Colonic mucosa (tissue), 4 donors: ENCODE measurements around the gene C3orf85. TPM values are rescaled to one million over a fixed set of nuclear protein-coding genes. Genes with fewer than 3 reads are reported as not detected.

Experiments
- DNase-seq: peaks from one replicate; pipeline ENCODE4 v3.0.0-alpha.2; 2020
- H3K27ac ChIP-seq: fragments of 200-600 bp; one replicate; pipeline ENCODE4 v1.8.0; 2021
- H3K27me3 ChIP-seq: fragments of 200-600 bp; one replicate; pipeline ENCODE4 v1.8.0; 2021
- H3K36me3 ChIP-seq: fragments of 200-600 bp; one replicate; pipeline ENCODE4 v1.8.0; 2021
- H3K4me1 ChIP-seq: fragments of 200-600 bp; one replicate; pipeline ENCODE4 v1.8.0; 2021; ENCODE audit warnings: mild to moderate bottlenecking
- H3K4me3 ChIP-seq: fragments of 200-600 bp; one replicate; pipeline ENCODE4 v1.8.0; 2021
- H3K9ac ChIP-seq, 2 donors: one replicate each; pipeline ENCODE4 v1.7.0; 2013; ENCODE audit warnings: control low read depth in 2 of 2, low read depth in 2 of 2, low read length in 2 of 2
- H3K9me3 ChIP-seq: fragments of 200-600 bp; one replicate; pipeline ENCODE4 v1.8.0; 2021
- CTCF ChIP-seq: fragments of 200-600 bp; IDR thresholded peaks from one replicate; pipeline ENCODE4 v1.8.0; 2022; ENCODE audit warnings: antibody characterized with exemption, mild to moderate bottlenecking
- intact Hi-C: fragments of 100-400 bp; cut with DNase I; formaldehyde crosslinking; loops from one replicate; pipeline ENCODE4 v1.14.1; 2022
- total RNA-seq, 2 donors: library from RNA; stranded (reverse); fragmentation: NEBNext Ultra II Directional in 1 of 2; extraction: Animal tissue kit (Norgen Biotek cat#: 25700) in 1 of 2; gene quantifications; one replicate each; pipeline ENCODE4 v1.2.1, GENCODE V29; 2021
- donor health status: healthy.
- donor health status: DM: no; HTN: no; CAD: no.
- donor health status: DM: no; HTN: no; CAD: no.

Gene C3orf85
- total RNA-seq, 2 donors from 2014 or later, result 10.5 to 18.8 TPM

- Histone ChIP-seq H3K27ac (no peak overlapping the region), H3K9ac (no peak overlapping the region), H3K4me3 (no peak overlapping the region), H3K4me1 (no peaks in the 10 kb centered on the region), H3K36me3 (no peaks in the 10 kb centered on the region), H3K9me3 (no peaks in the 10 kb centered on the region), H3K27me3 (no peaks in the 10 kb centered on the region)
- intact Hi-C loops, result no loop called here
- DNase-seq, result no peak
- no peak for TF ChIP-seq CTCF
Measured at GRCh38 chr3:109149078-109149477, 12.6 kb downstream of the C3orf85 start.

GRCh38 chr3:109152320-109152719 lies 15.8 kb downstream of the C3orf85 start:
- Histone ChIP-seq H3K27ac (peak overlapping the region; percentile 46), H3K9ac (no peak overlapping the region), H3K4me3 (no peak overlapping the region), H3K4me1 (no peaks in the 10 kb centered on the region), H3K9me3 (no peaks in the 10 kb centered on the region), H3K36me3 (no peaks in the 10 kb centered on the region), H3K27me3 (no peaks in the 10 kb centered on the region)
- intact Hi-C loops, result no loop called here
- peak; percentile 39 for DNase-seq
- no peak for TF ChIP-seq CTCF

- H3K4me3 ChIP-seq, result no peak overlapping the region
- no peak overlapping the region for H3K9ac ChIP-seq
- intact Hi-C loops, result no loop called here
- no peak for DNase-seq
- H3K9me3 ChIP-seq, result no peaks in the 10 kb centered on the region
- H3K27ac ChIP-seq, result no peak overlapping the region
- H3K36me3 ChIP-seq, result no peaks in the 10 kb centered on the region
- no peaks in the 10 kb centered on the region for H3K4me1 ChIP-seq
- no peak for TF ChIP-seq CTCF
- H3K27me3 ChIP-seq, result no peaks in the 10 kb centered on the region
Measured at GRCh38 chr3:109154979-109155378, 18.5 kb downstream of the C3orf85 start.

- H3K4me1 ChIP-seq, result no peaks in the 10 kb centered on the region
- intact Hi-C loops, result no loop called here
- H3K4me3 ChIP-seq, result no peak overlapping the region
- DNase-seq, result peak; percentile 40
- H3K9ac ChIP-seq, result no peak overlapping the region
- H3K27ac ChIP-seq, result peak overlapping the region; percentile 10
- no peaks in the 10 kb centered on the region for H3K27me3 ChIP-seq
- no peaks in the 10 kb centered on the region for H3K9me3 ChIP-seq
- no peak for TF ChIP-seq CTCF
- H3K36me3 ChIP-seq, result no peaks in the 10 kb centered on the region
Measured at GRCh38 chr3:109155828-109156227, 19.3 kb downstream of the C3orf85 start.

- Histone ChIP-seq H3K9ac (no peak overlapping the region), H3K9me3 (no peaks in the 10 kb centered on the region), H3K36me3 (no peaks in the 10 kb centered on the region), H3K27me3 (no peaks in the 10 kb centered on the region), H3K4me3 (no peak overlapping the region), H3K4me1 (no peaks in the 10 kb centered on the region), H3K27ac (no peak overlapping the region)
- no peak for DNase-seq
- intact Hi-C loops, result no loop called here
- no peak for TF ChIP-seq CTCF
Measured at GRCh38 chr3:109161487-109162123, 25.1 kb downstream of the C3orf85 start.
